Esophagus muscularis mucosa (tissue), 4 donors: ENCODE data around the gene C3orf22. TPM values are rescaled to one million over a fixed set of nuclear protein-coding genes. Genes with fewer than 3 reads are reported as not detected.
"Not testable (repeated sequence)": the region's sequence is repeated elsewhere in the genome, so short reads cannot be mapped to it uniquely, and the experiment has no call there.

Source experiments
- DNase-seq: peaks from one replicate; pipeline ENCODE4 v3.0.0-alpha.2; 2017; ENCODE audit errors: extremely low spot score
- H3K27ac ChIP-seq, 4 donors: fragments of 200-600 bp; sonication (generic); replicated peaks in 1 of 4; 1 replicate in 3 of 4; 2 replicates in 1 of 4; pipeline ENCODE4 v1.5.1; 2016 to 2019; ENCODE audit warnings: mild to moderate bottlenecking in 1 of 4
- H3K27me3 ChIP-seq, 4 donors: fragments of 200-600 bp; sonication (generic); one replicate each; pipeline versions ENCODE4 v1.5.1 to v1.6.0; 2016 to 2019
- H3K36me3 ChIP-seq, 4 donors: fragments of 200-600 bp; sonication (generic); one replicate each; pipeline ENCODE4 v1.5.1; 2016 to 2019
- H3K4me1 ChIP-seq, 4 donors: fragments of 200-600 bp; sonication (generic); one replicate each; pipeline ENCODE4 v1.5.1; 2016 to 2019
- H3K4me3 ChIP-seq, 4 donors: fragments of 200-600 bp; sonication (generic); 1 replicate in 2 of 4; 2 replicates in 2 of 4; pipeline ENCODE4 v1.5.1; 2016 to 2019; ENCODE audit warnings: mild to moderate bottlenecking in 4 of 4, moderate library complexity in 1 of 4
- H3K9me3 ChIP-seq, 4 donors: fragments of 200-600 bp; sonication (generic); 1 replicate in 3 of 4; 2 replicates in 1 of 4; pipeline ENCODE4 v1.5.1; 2016 to 2019
- CTCF ChIP-seq, 3 experiments: fragments of 200-600 bp in 2 of 3; fragments of 450-650 bp in 1 of 3; sonication (generic) in 2 of 3; IDR thresholded peaks; one replicate each; pipeline ENCODE4 v1.5.1; 2017 to 2019; ENCODE audit warnings: antibody characterized with exemption in 3 of 3, mild to moderate bottlenecking in 2 of 3, moderate library complexity in 1 of 3
- EP300 ChIP-seq: sonication (generic); formaldehyde crosslinking; IDR thresholded peaks from one replicate; pipeline ENCODE4 v1.6.1; 2017; ENCODE audit warnings: antibody characterized with exemption
- POLR2A ChIP-seq: fragments of 450-650 bp; IDR thresholded peaks from one replicate; pipeline ENCODE4 v1.6.1; 2017; ENCODE audit warnings: antibody characterized with exemption, moderate library complexity, mild to moderate bottlenecking, low read depth
- POLR2AphosphoS5 ChIP-seq, 2 donors: sonication (generic); formaldehyde crosslinking; IDR thresholded peaks; one replicate each; pipeline ENCODE4 v1.6.1; 2017; ENCODE audit warnings: antibody characterized with exemption in 2 of 2
- WGBS: methylation state at CpG from one replicate; pipeline ENCODE4 v1.1.5; 2018; 5-methylcytosine and 5-hydroxymethylcytosine counted together
- intact Hi-C: fragments of 100-400 bp; cut with DNase I; formaldehyde crosslinking; loops from one replicate; pipeline ENCODE4 v1.15.1; 2023
- total RNA-seq, 4 donors: library from RNA; depleted of rRNA; stranded (reverse); fragments of >200 nt; gene quantifications; one replicate each; pipeline versions ENCODE4 v1.1.0 to v1.2.1, GENCODE V29; 2016

The C3orf22 gene
- total RNA-seq, 4 donors from 2014 or later, result not detected

- WGBS, result 0% methylated on average over 1 of the region's 1 CpG
- Histone ChIP-seq H3K36me3 (peaks cover 0 to 14% (median 1%) of the 10 kb centered on the region in 4 donors), H3K9me3 (no peaks in the 10 kb centered on the region), H3K4me1 (no peaks in the 10 kb centered on the region), H3K4me3 (no peak overlapping the region), H3K27ac (no peak overlapping the region), H3K27me3 (no peaks in the 10 kb centered on the region)
- DNase-seq, result no peak
- no peak for TF ChIP-seq POLR2AphosphoS5 (IDR thresholded peaks at IDR 0.05)
- no peak for TF ChIP-seq POLR2A
- TF ChIP-seq EP300, result no peak
- no peak for TF ChIP-seq CTCF (IDR thresholded peaks at IDR 0.05)
- intact Hi-C loops, result no loop called here
Measured at GRCh38 chr3:126599101-126599500, 40.4 kb upstream of the C3orf22 start.

DNA sequence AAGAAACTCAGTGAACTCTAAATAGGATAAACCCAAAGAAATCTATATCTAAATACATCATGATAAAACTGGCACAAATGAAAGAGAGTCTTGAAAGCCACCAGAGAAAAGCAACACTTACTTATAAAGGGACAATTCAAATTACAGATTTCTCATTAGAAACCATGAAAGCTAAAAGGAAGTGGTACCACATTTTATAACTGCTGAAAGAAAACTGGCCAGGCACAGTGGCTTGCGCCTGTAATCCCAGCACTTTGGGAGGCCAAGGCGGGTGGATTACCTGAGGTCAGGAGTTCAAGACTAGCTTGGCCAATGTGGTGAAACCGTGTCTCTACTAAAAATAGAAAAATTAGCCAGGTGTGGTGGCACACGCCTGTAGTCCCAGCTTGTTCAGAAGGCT is 36.7 kb upstream of the C3orf22 start:
- H3K4me3 ChIP-seq, DNase-seq, H3K9me3 ChIP-seq, H3K36me3 ChIP-seq, H3K27me3 ChIP-seq, H3K27ac ChIP-seq, intact Hi-C loops, H3K4me1 ChIP-seq: not testable (repeated sequence)
- whole genome bisulfite sequencing, result 92% methylated on average over 4 of the region's 4 CpGs

GRCh38 chr3:126591515-126591914 is 32.8 kb upstream of the C3orf22 start:
- H3K27me3 ChIP-seq, H3K36me3 ChIP-seq, H3K4me3 ChIP-seq, H3K4me1 ChIP-seq, DNase-seq, H3K27ac ChIP-seq, intact Hi-C loops: not testable (repeated sequence)
- peaks cover 0 to 16% (median 0%) of the 10 kb centered on the region in 4 donors for H3K9me3 ChIP-seq
- 89% methylated on average over 4 of the region's 5 CpGs for WGBS

- TF ChIP-seq EP300 (no peak), POLR2A (no peak), POLR2AphosphoS5 (IDR thresholded peaks at IDR 0.05) (no peak), CTCF (IDR thresholded peaks at IDR 0.05) (no peak)
- H3K27ac ChIP-seq, result no peak overlapping the region
- no peak overlapping the region for H3K4me3 ChIP-seq
- 79% methylated on average over 4 of the region's 4 CpGs for WGBS
- no peaks in the 10 kb centered on the region for H3K4me1 ChIP-seq
- peaks cover 0 to 14% (median 5%) of the 10 kb centered on the region in 4 donors for H3K9me3 ChIP-seq
- no peaks in the 10 kb centered on the region for H3K27me3 ChIP-seq
- no peak for DNase-seq
- intact Hi-C loops, result no loop called here
- H3K36me3 ChIP-seq, result no peaks in the 10 kb centered on the region
Measured at GRCh38 chr3:126582311-126582710, 23.6 kb upstream of the C3orf22 start.

DNA sequence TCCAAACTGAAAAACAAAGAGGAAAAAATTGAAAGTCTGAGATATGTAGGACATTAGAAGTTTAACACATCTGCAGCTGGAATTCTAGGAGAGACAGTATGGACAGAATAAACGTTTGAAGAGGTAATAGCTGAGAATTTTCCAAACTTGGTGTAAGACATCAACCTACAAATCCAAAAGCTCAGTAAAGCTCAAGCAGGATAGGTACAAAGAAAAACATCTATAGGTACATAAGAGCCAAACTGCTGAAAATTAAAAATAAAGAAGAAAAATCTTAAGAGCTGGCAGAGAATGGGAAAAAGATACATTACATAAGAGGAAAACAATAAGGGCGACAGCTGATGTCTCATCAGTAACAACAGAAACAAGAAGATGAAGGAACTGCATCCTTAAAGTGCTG is 22.8 kb upstream of the C3orf22 start:
- 80% methylated on average over 2 of the region's 2 CpGs for WGBS
- Histone ChIP-seq H3K36me3 (no peaks in the 10 kb centered on the region), H3K27me3 (no peaks in the 10 kb centered on the region), H3K9me3 (peaks cover 0 to 14% (median under 1%) of the 10 kb centered on the region in 4 donors), H3K4me3 (no peak overlapping the region), H3K27ac (no peak overlapping the region), H3K4me1 (no peaks in the 10 kb centered on the region)
- no peak for DNase-seq
- intact Hi-C loops, result no loop called here
- TF ChIP-seq CTCF (IDR thresholded peaks at IDR 0.05), result no peak
- TF ChIP-seq POLR2AphosphoS5 (IDR thresholded peaks at IDR 0.05), result no peak
- TF ChIP-seq EP300, result no peak
- no peak for TF ChIP-seq POLR2A

- peaks cover 0 to 14% (median 0%) of the 10 kb centered on the region in 4 donors for H3K9me3 ChIP-seq
- H3K27ac ChIP-seq, result no peak overlapping the region
- no peak for TF ChIP-seq CTCF (IDR thresholded peaks at IDR 0.05)
- TF ChIP-seq POLR2A, result no peak
- TF ChIP-seq POLR2AphosphoS5 (IDR thresholded peaks at IDR 0.05), result no peak
- no peaks in the 10 kb centered on the region for H3K36me3 ChIP-seq
- H3K4me3 ChIP-seq, result no peak overlapping the region
- no peaks in the 10 kb centered on the region for H3K4me1 ChIP-seq
- no peak for DNase-seq
- WGBS, result 84% methylated on average over 5 of the region's 5 CpGs
- H3K27me3 ChIP-seq, result no peaks in the 10 kb centered on the region
- intact Hi-C loops, result no loop called here
Measured at GRCh38 chr3:126580746-126581145, 22.0 kb upstream of the C3orf22 start.
